ENCODE data around the gene MME.

Gene MME

GRCh38 chr3:155153242-155154186 lies 73.4 kb downstream of the MME start:
- DNase-seq, result no peak

DNA sequence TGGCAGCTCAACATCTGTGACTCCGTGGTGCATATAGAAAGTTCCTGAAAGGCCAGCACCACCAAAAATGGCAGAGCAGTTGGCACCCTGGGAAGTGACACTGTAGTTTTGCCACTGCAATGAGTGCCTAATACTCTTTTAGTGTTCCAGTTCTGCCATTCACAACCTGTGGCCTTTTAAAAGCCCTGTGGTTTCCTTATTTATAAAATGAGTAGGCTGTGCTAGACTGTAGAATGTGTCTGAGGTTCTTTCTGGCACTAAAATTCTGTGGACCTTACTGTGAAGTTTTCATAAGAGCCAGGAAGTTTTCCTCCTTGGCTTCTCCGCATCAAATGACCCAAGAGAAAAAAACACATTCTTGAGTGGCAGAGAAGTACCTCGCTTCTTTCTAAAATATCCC lies 74.1 kb downstream of the MME start:
- no peak for DNase-seq

DNA sequence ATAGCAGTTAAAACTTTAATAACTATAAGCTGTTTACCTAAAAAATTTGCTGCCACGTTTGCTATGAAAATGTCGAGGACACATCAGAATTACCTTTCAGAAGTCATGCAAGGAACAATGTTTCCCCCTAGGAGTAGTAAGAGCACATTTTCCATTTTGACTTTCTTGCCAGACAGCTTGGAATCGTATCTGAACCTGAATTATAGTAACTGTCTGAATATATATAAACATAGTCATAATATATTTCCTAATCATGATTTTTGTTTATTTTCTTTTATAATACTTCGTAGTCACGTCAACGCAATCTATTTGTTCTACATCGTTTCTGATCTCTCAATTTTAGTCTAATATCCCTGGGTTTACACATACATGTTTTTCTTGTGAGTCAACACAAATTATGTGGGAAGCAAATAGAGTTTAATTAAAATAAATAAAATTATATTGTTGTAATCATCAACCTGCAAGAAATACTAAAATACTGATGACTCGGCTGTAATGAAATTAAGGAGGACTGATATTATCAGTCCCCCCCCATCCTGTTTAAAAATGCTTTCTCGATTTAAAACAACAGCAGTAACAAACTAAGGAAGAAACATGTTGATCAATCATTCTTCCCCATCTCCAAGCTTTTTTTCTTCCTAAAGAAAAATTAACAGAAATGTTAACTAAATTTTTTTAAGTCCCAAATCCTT lies 78.4 kb downstream of the MME start:
- no peak for DNase-seq

DNA sequence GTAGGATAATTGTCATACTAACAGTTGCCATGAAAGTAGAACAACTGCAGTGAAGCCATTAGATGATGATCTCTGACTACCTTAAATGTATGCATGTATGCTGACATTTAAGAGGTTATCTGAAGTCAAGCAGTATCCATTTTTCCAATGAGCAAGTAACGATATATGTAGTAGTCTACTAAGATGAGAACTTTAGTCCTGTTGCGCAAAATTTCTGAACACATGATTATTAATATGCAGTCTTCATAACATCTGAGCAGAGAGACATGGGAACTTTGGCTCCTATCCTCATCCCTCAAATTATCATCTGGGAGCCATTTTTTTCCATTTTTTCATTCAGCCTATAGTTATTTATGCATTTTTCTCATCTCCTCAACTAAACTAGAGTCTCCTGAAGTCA lies 79.2 kb downstream of the MME start:
- no peak for DNase-seq

DNA sequence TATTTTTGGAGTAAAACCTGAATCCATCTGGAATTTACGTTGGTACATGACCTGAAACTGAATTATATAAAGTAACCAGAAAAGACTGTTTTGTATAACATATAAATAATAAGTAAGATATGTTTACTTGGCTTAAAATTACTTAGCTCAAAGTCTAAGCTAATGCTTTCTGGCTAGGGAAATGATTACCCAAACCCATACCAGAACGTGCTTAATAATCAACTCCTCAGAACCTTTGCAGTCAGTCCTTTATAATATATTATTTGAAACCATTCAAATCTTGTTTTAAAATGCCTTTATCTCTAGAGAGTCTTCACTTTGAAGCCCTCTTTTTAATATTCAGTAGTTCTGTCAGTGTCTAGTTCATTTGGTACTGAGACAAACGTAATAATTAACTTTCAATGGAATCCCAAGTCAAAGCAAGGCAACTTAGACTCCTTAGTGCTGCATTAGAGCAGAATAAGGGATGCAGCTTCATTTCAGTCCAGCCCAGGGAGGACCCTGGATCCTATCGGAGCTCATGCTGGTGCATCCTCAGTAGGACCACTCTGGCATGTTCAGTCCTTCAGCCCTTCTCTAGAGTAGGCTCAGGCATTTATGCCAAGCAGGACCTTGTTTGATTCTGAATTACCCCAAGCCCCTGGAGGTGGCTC lies 81.6 kb downstream of the MME start:
- no peak for DNase-seq

GRCh38 chr3:155164306-155164705 lies 84.2 kb downstream of the MME start:
- DNase-seq, result no peak

DNA sequence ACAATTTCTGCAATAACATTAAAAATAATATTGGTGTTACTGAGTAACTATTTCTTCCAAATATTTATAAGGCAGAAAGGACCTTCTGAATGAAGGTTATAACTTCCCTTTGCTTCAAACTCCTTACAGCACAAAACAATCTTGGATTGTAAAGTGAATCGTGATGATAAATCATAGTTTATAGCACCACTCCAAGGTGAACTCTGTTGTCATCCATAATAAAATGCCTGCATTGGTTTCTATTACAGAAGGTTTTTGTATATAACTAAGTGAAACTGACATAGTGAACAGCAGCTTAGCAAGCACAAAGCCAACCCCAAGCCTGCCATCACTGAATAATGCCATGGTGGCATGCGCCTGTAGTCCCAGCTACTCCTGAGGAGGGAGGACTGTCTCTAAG lies 86.3 kb downstream of the MME start:
- DNase-seq, result no peak

- no peak for DNase-seq
Observed at GRCh38 chr3:155169197-155169596, 89.1 kb downstream of the MME start.

DNA sequence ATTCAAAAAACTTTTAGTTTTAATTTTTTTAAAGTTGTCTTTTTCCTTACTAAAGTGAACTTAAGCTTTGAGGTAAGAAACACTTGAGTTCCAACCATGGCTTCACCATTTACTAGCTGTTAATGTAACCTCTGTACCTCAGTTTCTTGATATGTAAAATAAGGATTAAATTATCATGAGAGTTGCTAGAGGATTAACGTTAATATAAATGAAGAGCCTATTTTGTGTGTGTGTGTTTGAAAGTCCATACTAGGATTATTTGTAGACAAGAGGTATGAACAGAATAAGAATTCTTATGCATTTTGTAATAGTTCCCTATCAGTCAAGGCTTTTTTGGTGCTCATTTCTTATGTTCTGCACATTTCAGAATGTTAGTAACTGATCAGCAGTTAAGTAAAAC lies 93.7 kb downstream of the MME start:
- DNase-seq, result no peak

DNA sequence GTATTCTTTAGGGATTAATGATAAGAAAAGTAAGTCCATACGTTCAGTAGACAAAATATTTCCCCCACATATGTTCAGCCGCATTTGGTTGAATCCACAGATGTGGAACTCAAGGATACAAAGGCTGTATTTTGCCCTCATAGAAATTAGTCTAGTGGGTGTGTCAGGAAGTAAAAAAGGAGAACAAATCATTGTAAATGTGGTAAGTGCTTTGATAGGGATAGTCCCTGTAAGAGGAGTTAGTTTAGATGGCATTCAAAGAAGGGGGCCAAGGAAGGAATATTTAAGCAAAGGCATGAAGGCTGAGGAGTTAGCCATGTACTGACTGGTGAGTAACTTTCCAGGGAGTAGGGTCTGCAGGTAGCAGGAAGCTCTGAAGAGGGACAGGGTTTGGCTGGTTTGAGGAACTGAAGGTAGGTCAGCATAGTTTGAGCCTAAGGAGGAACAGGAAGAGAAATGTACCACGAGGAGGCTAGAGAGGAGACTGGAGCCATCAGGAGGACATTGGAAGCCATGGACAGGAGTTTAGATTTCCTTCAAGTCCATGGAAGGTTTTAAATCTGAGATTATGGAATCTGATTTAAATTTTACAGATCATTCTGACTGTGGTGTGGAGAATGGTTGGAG lies 98.8 kb downstream of the MME start:
- DNase-seq, result no peak

DNA sequence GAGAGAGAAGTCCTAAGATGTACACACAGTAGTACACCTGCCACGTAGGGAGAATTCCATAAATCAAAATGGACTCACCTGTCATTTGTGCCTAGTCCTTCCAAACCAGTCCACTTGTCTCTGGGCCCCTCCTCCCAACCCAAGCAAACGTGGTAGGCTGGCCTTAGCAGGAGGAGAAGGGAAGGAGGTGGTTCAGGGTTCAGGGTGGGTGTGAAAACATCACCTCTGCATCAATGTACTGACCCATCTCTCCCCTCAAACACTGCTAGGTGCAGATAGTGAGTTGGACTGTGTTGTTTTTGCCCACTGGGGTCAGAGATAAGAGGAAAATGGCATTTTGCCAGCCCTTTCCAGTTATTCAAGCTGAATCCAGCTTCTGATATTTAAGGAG lies 99.3 kb downstream of the MME start:
- DNase-seq, result no peak

DNA sequence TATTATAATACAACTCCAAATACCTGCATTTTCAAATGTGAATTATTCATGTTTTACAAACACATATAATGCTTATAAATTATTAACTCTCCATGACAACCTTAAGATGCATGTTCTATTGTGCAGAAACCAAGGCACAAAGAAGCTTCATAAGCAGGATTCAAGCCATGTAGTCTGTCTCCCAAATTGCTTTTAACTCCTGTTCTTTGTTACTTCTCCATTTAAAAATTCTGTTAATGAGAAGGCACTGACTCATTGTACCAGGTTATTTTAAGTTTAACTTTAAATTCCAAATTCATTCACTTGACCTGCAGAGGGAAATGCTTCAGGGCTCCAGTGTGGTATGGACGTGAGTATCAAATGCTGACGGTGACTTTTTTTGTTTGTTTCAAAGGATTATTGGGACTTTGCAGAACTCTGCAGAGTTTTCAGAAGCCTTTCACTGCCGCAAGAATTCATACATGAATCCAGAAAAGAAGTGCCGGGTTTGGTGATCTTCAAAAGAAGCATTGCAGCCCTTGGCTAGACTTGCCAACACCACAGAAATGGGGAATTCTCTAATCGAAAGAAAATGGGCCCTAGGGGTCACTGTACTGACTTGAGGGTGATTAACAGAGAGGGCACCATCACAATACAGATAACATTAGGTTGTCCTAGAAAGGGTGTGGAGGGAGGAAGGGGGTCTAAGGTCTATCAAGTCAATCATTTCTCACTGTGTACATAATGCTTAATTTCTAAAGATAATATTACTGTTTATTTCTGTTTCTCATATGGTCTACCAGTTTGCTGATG lies 100.0 kb downstream of the MME start:
- DNase-seq, result no peak

GRCh38 chr3:155182467-155182866 lies 102.3 kb downstream of the MME start:
- DNase-seq, result no peak

GRCh38 chr3:155184011-155184410 lies 103.9 kb downstream of the MME start:
- no peak for DNase-seq

DNA sequence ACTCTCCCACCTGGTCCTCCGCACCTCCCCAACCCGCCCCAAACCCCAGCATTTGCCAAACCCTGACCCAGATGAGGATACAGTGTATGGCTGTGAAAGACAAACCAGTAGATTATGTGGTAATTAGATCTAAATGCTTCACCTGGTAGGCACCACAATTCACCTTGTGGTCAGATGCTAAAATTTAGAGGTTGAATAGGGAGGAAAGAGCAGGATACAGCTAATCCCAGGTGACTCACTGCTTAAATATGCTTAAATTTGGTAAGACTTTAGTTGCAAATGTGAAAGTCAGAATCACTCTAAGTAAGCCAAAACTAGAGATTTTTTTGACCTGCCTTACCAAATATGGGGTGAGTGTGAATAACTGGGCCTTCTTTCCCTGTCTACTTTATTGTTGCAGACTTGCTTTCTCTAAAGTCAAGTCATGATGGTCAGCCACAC lies 105.5 kb downstream of the MME start:
- no peak for DNase-seq

DNA sequence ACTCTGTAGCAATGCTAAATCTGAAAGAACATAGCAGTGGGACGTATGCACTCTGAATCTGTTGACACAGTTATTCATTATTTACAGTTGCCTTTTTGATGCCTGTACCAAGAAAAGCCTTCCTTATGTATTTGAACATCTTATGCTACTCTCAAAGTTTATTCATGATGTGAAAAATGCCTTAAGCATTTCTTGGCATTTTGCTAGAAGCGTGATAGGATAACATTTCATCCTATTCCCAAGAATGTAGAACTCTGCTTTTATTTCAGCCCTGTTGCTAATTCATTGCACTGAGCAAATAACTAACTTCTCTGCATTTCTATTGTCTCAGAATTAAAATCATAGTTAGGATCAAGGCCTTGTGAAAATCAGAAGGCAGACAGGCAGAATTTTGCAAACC lies 107.9 kb downstream of the MME start:
- no peak for DNase-seq

- DNase-seq, result no peak
Observed at GRCh38 chr3:155189478-155189877, 109.4 kb downstream of the MME start.

GRCh38 chr3:155190691-155191090 lies 110.6 kb downstream of the MME start:
- DNase-seq, result no peak

GRCh38 chr3:155192957-155193746 lies 113.0 kb downstream of the MME start:
- no peak for DNase-seq

DNA sequence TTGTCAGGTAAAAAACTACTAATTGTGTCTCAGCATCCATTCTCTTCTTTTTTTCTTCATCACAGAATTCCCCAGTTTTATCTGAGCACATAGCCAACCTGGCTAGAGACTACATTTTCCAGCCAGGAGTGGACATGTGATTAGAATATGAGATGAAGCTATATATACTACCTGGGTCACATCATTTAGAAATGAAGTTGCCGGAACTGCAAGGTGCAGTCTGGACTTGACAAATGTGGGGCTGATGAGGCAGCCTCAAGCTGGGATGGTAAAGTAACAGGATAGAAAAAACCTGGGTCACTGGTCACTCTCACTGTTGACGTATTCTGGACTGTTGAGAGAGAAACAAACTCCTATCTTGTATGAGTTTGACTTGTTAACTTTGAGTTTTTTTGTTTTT lies 113.7 kb downstream of the MME start:
- no peak for DNase-seq

Measured in DMS53 (cell line).